OCI-LY1 (cell line): ENCODE results near the gene TRAPPC3L.

ENCODE experiments used
- H2AFZ ChIP-seq: fragments of 200-600 bp; sonication (generic), shearing (Covaris generic); 2 replicates; pipeline ENCODE4 v1.6.0; 2014; ENCODE audit warnings: antibody characterized with exemption, mild to moderate bottlenecking, low read length
- H3F3A ChIP-seq: fragments of 200-600 bp; sonication (generic), shearing (Covaris generic); 2 replicates; pipeline ENCODE4 v1.6.0; 2014; ENCODE audit warnings: mild to moderate bottlenecking, antibody characterized with exemption, low read length, moderate library complexity; ENCODE audit not compliant: insufficient read depth
- H3K27ac ChIP-seq: fragments of 200-600 bp; sonication (generic); 2 replicates; pipeline ENCODE4 v1.5.1; 2014; ENCODE audit warnings: low read length, mixed run types, mild to moderate bottlenecking, low read depth; ENCODE audit not compliant: poor library complexity, severe bottlenecking
- H3K27me3 ChIP-seq: fragments of 200-600 bp; sonication (generic); 2 replicates; pipeline ENCODE4 v1.6.0; 2014; ENCODE audit warnings: antibody characterized with exemption, mild to moderate bottlenecking, low read length, moderate library complexity; ENCODE audit not compliant: insufficient read depth
- H3K36me3 ChIP-seq: fragments of 200-600 bp; sonication (generic); 2 replicates; pipeline ENCODE4 v1.6.1; 2014; ENCODE audit warnings: mild to moderate bottlenecking, antibody characterized with exemption, low read length, moderate library complexity, mixed read lengths; ENCODE audit not compliant: insufficient read depth
- H3K4me1 ChIP-seq: fragments of 200-600 bp; sonication (generic); 2 replicates; pipeline ENCODE4 v1.5.1; 2014; ENCODE audit warnings: mild to moderate bottlenecking, low read length, moderate library complexity; ENCODE audit not compliant: insufficient read depth, severe bottlenecking
- H3K4me2 ChIP-seq: fragments of 200-600 bp; sonication (generic), shearing (Covaris generic); 2 replicates; pipeline ENCODE4 v1.6.1; 2014; ENCODE audit warnings: low read length
- H3K4me3 ChIP-seq: fragments of 200-600 bp; sonication (generic); 2 replicates; pipeline ENCODE4 v1.5.1; 2014; ENCODE audit warnings: low read length, low read depth, mild to moderate bottlenecking, mixed read lengths; ENCODE audit not compliant: poor library complexity, severe bottlenecking
- H3K79me2 ChIP-seq: fragments of 200-600 bp; shearing (Covaris generic); 2 replicates; pipeline ENCODE4 v1.6.1; 2016; ENCODE audit warnings: mixed run types, low read length, mixed read lengths; ENCODE audit not compliant: insufficient read depth
- H3K9ac ChIP-seq: fragments of 200-600 bp; sonication (generic), shearing (Covaris generic); 2 replicates; pipeline ENCODE4 v1.6.1; 2014; ENCODE audit warnings: mild to moderate bottlenecking, low read length, mixed read lengths
- H3K9me2 ChIP-seq: fragments of 200-600 bp; sonication (generic), shearing (Covaris generic); 2 replicates; pipeline ENCODE4 v1.6.1; 2014; ENCODE audit warnings: low read depth, mild to moderate bottlenecking, low read length, mixed read lengths
- H3K9me3 ChIP-seq: fragments of 200-600 bp; shearing (Covaris generic); 2 replicates; pipeline ENCODE4 v1.6.1; 2014; ENCODE audit warnings: low read length, mixed read lengths
- H4K20me1 ChIP-seq: fragments of 200-600 bp; sonication (generic), shearing (Covaris generic); 2 replicates; pipeline ENCODE4 v1.6.0; 2016; ENCODE audit warnings: mild to moderate bottlenecking, low read length; ENCODE audit not compliant: insufficient read depth
- EZH2 ChIP-seq: fragments of 200-600 bp; sonication (generic), shearing (Covaris generic); IDR thresholded peaks from 2 replicates; pipeline ENCODE4 v1.8.0; 2017; ENCODE audit warnings: borderline replicate concordance, mixed run types, mild to moderate bottlenecking, antibody characterized with exemption, low read length, moderate library complexity, mixed read lengths
- TF ChIP-seq, protein P1 (sequence below): fragments of 200-600 bp; sonication (generic), shearing (Covaris generic); IDR thresholded peaks from 2 replicates; pipeline ENCODE4 v1.5.1; 2017; ENCODE audit warnings: mild to moderate bottlenecking, antibody characterized with exemption, low read length, moderate library complexity, mixed read lengths

The TRAPPC3L gene

GRCh38 chr6:116572162-116572561 lies 26.7 kb upstream of the TRAPPC3L start:
- no peak for TF ChIP-seq EZH2
- TF ChIP-seq, protein P1, sequence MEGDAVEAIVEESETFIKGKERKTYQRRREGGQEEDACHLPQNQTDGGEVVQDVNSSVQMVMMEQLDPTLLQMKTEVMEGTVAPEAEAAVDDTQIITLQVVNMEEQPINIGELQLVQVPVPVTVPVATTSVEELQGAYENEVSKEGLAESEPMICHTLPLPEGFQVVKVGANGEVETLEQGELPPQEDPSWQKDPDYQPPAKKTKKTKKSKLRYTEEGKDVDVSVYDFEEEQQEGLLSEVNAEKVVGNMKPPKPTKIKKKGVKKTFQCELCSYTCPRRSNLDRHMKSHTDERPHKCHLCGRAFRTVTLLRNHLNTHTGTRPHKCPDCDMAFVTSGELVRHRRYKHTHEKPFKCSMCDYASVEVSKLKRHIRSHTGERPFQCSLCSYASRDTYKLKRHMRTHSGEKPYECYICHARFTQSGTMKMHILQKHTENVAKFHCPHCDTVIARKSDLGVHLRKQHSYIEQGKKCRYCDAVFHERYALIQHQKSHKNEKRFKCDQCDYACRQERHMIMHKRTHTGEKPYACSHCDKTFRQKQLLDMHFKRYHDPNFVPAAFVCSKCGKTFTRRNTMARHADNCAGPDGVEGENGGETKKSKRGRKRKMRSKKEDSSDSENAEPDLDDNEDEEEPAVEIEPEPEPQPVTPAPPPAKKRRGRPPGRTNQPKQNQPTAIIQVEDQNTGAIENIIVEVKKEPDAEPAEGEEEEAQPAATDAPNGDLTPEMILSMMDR = no peak
- Histone ChIP-seq H2AFZ (no peak overlapping the region), H3K79me2 (peaks cover 26% of the 10 kb centered on the region), H3K9ac (peak overlapping the region; percentile 89), H3K9me3 (no peaks in the 10 kb centered on the region), H3F3A (no peaks in the 10 kb centered on the region), H3K4me2 (peak overlapping the region; percentile 88), H3K4me1 (peaks cover 30% of the 10 kb centered on the region), H4K20me1 (no peaks in the 10 kb centered on the region), H3K9me2 (no peaks in the 10 kb centered on the region), H3K36me3 (peaks cover 32% of the 10 kb centered on the region), H3K4me3 (peak overlapping the region; percentile 85), H3K27me3 (no peaks in the 10 kb centered on the region), H3K27ac (no peak overlapping the region)

DNA sequence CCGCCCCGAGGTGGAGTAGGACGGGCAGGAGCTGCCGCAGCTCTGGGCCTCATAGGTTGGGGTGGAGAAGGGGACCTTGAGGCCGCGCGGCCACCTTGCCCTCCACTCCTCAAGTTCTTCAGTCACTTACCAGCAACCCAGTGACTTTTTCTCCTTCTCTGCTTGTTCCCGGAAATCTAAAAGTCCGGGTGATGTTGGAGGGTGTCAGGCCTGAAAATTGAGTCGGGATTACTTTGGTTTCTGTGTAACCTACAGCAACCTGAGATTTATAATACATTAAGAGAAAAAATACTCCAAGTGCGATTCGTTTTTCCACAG lies 26.2 kb upstream of the TRAPPC3L start:
- H3K36me3 ChIP-seq = peaks cover 26% of the 10 kb centered on the region
- no peaks in the 10 kb centered on the region for H3K9me2 ChIP-seq
- H4K20me1 ChIP-seq = no peaks in the 10 kb centered on the region
- peak overlapping the region; percentile 85 for H3K4me3 ChIP-seq
- TF ChIP-seq, protein P1 = 0 out of 2 replicates have a peak, but pooled peaks have one; percentile 3
- no peak for TF ChIP-seq EZH2
- H2AFZ ChIP-seq = no peak overlapping the region
- no peaks in the 10 kb centered on the region for H3K27me3 ChIP-seq
- H3K4me2 ChIP-seq = peak overlapping the region; percentile 88
- H3K9me3 ChIP-seq = no peaks in the 10 kb centered on the region
- peak overlapping the region; percentile 89 for H3K9ac ChIP-seq
- H3K79me2 ChIP-seq = peaks cover 26% of the 10 kb centered on the region
- H3F3A ChIP-seq = no peaks in the 10 kb centered on the region
- peaks cover 30% of the 10 kb centered on the region for H3K4me1 ChIP-seq
- peak overlapping the region; percentile 47 for H3K27ac ChIP-seq

- Histone ChIP-seq H3K36me3 (peaks cover 21% of the 10 kb centered on the region), H3K9ac (peak within 1 kb of the TSS; percentile 89), H3K79me2 (peaks cover 26% of the 10 kb centered on the region), H3K9me2 (no peaks in the 10 kb centered on the region), H3K27ac (peak within 1 kb of the TSS; percentile 47), H2AFZ (peak within 1 kb of the TSS; percentile 7; the same call in 1 of the 2 replicates), H3K27me3 (no peaks in the 10 kb centered on the region), H3K9me3 (no peaks in the 10 kb centered on the region), H3K4me3 (peak within 1 kb of the TSS; percentile 85), H3K4me1 (peaks cover 30% of the 10 kb centered on the region), H3K4me2 (peak within 1 kb of the TSS; percentile 88), H3F3A (no peaks in the 10 kb centered on the region), H4K20me1 (no peaks in the 10 kb centered on the region)
- TF ChIP-seq, protein P1 = 0 out of 2 replicates have a peak, but pooled peaks have one; percentile 13
- TF ChIP-seq EZH2 = no peak
These were observed 25.6 kb upstream of the TRAPPC3L start, which contains the start of gene RWDD1 for GRCh38 chr6:116570856-116571682. Gene RWDD1, plus strand, starts transcription at chr6:116571504. Its CDS starts 79 bp downstream, at chr6:116571583.
